ENCODE measurements around the gene DENND1A.
"Not testable (repeated sequence)": the region's sequence is repeated elsewhere in the genome, so short reads cannot be mapped to it uniquely, and the experiment has no call there.

DENND1A gene

GRCh38 chr9:123756484-123757106 is 173.3 kb downstream of the DENND1A start:
- DNase-seq (ENCODE audit: insufficient read length, low spot score) (no peak), FAIRE-seq (no peak)
- no peak for TF ChIP-seq POLR2A (IDR thresholded peaks at IDR 0.05; ENCODE audit: low read depth, low read length)

DNA sequence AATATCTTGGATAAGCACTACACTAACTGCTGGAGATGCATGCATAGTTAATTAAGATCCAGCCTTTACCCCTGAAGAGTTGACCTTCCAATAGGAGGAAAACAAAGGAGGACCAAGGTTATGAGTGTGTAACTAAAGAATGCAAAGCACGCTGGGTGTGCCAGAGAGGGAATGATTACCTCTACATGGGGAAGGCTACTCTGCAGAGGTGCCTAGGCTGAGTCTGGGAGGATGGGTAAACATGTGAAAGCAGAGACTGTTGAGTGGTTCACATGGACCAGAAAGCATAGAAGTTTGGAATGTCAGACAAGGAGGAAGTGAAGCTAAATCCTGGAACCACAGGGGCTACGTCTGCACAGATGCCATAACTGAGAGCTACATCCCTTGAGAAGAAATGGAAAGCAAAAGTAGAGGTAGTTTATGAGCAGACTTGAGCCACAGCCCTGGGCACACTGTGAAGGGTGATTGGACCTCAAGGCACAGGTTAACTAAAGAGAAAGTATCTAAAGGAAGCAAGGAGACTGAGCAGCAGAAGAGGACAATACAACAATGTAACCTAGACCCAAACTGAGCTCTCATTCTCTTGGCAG is 176.2 kb downstream of the DENND1A start:
- no peak for TF ChIP-seq POLR2A (IDR thresholded peaks at IDR 0.05; ENCODE audit: low read depth, low read length)
- DNase-seq (ENCODE audit: insufficient read length, low spot score) (no peak), FAIRE-seq (no peak)

- no peak for FAIRE-seq
- no peak for TF ChIP-seq POLR2A (IDR thresholded peaks at IDR 0.05; ENCODE audit: low read depth, low read length)
- DNase-seq (ENCODE audit: insufficient read length, low spot score): no peak
Measured at GRCh38 chr9:123753016-123753415, 176.9 kb downstream of the DENND1A start.

GRCh38 chr9:123749580-123750202 is 180.2 kb downstream of the DENND1A start:
- FAIRE-seq (peak; percentile 91), DNase-seq (ENCODE audit: insufficient read length, low spot score) (no peak)
- TF ChIP-seq POLR2A (IDR thresholded peaks at IDR 0.05; ENCODE audit: low read depth, low read length): no peak

DNA sequence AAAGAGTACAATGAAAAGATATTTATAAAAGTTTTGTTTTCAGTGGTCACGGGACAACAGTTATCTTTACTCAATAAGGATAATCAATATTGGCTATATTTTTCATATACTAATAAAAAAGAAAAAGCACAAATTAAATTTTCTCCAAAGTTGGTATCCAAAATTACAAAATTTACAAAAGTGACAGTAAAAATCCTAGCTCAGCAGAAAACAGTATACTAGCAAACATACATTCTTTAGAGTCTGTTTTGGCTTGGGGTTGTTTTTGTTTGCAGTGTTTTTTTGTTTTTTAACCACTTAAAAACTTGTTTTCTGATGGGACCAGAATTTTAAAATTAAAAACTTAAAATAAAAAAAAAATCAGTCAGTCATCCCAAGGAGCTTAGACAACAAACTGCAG is 183.2 kb downstream of the DENND1A start:
- FAIRE-seq: no peak

DNA sequence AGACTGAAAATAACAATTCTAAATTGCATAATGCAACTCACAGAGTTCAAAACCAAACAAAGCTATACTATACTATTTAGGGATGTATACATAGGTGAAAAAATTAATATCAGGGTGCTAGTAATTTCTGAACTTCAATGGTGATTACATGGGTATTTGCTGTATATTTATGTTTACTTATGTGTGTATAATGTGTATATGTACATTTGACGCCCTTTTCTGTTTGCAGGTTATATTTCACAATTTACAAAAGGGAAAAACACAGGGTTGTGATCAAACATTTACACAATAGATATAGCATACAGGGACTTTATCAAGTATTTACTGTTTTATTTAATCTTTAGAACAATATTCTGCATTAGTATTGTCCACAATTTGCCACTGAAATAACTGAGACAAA is 184.0 kb downstream of the DENND1A start:
- TF ChIP-seq POLR2A (IDR thresholded peaks at IDR 0.05; ENCODE audit: low read depth, low read length): no peak
- DNase-seq (ENCODE audit: insufficient read length, low spot score) (no peak), FAIRE-seq (no peak)

More for the DNA sequence above, 183.2 kb downstream of the DENND1A start:
- no peak for DNase-seq (ENCODE audit: insufficient read length, low spot score)
- no peak for TF ChIP-seq POLR2A (IDR thresholded peaks at IDR 0.05; ENCODE audit: low read depth, low read length)

DNA sequence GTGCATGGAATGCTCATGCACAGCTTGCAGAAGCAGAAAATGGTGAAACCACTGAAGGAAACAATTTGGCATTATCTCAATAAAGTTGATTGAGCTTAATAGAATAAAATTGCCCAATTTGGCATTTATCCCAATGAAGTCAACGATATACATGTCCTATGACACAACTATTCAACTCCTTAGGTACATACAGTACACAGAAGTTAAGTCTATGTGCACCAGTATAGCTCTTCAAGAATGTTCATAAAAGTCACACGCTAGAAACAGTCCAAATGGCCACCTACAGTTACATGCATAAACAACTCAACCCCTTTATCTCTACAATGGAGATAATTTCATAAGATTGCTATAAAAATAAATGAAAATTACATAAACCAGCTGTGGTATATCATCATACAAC is 184.5 kb downstream of the DENND1A start:
- DNase-seq (ENCODE audit: insufficient read length, low spot score): no peak
- FAIRE-seq: peak; percentile 84
- no peak for TF ChIP-seq POLR2A (IDR thresholded peaks at IDR 0.05; ENCODE audit: low read depth, low read length)

DNA sequence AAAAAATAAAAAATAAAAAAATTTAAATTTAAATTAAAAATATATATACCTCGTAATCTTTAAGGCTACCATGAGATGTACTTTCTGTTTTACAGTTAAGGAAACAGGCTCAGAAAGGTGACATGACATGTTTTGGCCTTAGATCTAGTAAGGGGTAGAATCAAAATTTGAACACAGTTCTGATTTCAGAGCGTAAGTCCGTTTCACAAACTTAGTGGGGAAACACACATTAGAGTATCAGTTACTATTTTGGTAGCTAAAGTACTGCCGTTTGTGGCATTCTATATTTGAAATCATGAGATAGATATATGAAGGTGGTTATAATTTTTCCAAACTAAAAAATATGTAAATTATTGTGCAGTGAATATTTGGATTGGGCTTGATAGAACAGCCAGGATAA is 186.2 kb downstream of the DENND1A start:
- FAIRE-seq: no peak
- no peak for DNase-seq (ENCODE audit: insufficient read length, low spot score)
- TF ChIP-seq POLR2A (IDR thresholded peaks at IDR 0.05; ENCODE audit: low read depth, low read length): no peak

DNA sequence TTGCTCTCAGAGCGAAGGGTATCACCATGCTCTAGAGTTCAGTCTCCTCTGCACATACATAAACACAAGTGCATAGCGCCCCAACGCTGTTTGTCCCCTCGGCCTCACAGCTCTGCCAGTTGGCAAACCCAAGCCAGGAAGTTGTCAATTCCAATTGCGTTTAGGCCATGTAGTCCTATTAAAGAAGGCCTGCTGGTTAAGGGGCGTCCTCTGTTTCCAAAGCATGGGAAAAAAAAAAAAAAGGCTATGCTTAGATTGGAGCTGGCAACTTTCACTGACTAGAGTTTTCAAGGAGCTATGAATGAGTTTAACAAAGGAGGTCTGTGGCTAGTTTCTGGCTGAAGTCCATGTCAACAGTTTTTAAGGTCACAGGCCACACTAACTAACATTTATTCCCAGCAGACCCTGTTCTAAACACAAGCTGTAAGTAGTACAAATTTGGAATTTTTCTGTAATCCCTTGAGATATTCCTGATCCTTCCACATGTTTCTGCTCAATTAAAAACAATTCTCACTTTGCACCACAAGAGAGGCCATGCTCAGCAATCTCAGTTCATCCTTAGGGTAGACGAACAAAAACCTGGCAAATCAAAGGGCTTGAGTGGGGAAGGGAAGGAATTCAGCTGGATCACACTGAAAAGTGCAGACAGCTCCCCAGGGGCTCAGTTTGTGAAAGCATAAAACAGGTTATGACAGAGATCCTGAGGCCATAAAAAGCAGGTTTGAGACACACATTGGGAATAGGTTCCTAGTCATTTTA is 187.7 kb downstream of the DENND1A start:
- TF ChIP-seq POLR2A (IDR thresholded peaks at IDR 0.05; ENCODE audit: low read depth, low read length): no peak
- FAIRE-seq (peak; percentile 93), DNase-seq (ENCODE audit: insufficient read length, low spot score) (no peak)

DNA sequence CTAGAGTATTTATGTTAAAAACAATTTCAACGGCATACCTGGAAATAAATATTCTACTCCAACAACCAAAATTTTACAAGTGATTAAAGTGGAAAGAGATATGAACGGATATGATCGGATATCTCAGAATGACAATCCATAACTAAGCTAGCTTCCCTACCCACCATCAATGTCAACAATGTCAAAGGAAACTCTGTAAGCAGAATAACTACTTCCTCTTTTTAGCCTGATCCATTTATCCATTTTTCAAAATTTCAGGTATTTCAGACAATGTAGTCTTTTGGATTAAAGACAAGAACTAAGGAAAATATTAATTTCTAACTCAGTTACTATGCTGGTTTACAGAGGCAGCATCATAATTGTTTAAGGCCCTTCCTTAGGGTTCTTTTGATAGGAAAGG is 188.7 kb downstream of the DENND1A start:
- no peak for FAIRE-seq
- no peak for TF ChIP-seq POLR2A (IDR thresholded peaks at IDR 0.05; ENCODE audit: low read depth, low read length)
- no peak for DNase-seq (ENCODE audit: insufficient read length, low spot score)

DNA sequence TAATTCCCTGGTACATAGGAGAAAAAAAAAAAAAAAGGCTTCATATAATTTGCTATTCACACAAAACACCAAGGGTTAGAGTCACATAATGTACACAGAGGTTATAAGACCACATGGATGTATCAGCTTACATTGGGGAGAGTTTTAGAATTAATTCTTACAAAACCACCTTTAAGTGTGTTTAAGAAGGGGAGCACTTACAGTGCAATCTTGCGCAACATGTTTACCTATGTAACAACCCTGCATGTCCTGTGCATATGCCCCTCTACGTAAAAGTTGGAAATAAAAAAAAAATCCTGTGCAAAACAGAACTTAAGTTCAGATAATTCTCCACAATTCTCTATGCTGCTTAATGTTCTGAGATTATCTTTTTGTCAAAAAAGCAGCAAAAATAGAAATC is 190.0 kb downstream of the DENND1A start:
- FAIRE-seq: no peak
- DNase-seq (ENCODE audit: insufficient read length, low spot score): no peak
- no peak for TF ChIP-seq POLR2A (IDR thresholded peaks at IDR 0.05; ENCODE audit: low read depth, low read length)

GRCh38 chr9:123739387-123739786 is 190.5 kb downstream of the DENND1A start:
- no peak for TF ChIP-seq POLR2A (IDR thresholded peaks at IDR 0.05; ENCODE audit: low read depth, low read length)
- peak; percentile 27 for FAIRE-seq
- no peak for DNase-seq (ENCODE audit: insufficient read length, low spot score)

DNA sequence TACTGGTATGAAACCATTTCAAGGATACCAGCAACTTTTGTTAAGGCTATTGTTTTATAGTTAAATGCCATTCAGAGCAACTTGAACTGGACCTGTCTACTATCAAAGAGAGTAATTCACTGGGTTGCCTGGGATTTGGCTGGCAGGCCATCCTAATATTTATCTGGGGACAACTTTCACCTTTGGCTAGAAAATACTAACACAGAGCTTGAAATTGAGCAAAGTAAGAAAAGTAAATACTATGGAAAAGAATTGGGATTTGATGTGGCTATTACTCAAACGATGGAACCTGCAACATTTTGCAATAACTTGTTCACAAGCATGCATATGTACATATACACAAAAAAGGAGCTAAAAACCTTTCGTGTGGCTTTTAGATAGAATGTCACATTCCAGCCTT is 191.3 kb downstream of the DENND1A start:
- DNase-seq (ENCODE audit: insufficient read length, low spot score): no peak
- FAIRE-seq: no peak
- TF ChIP-seq POLR2A (IDR thresholded peaks at IDR 0.05; ENCODE audit: low read depth, low read length): no peak

- TF ChIP-seq POLR2A (IDR thresholded peaks at IDR 0.05; ENCODE audit: low read depth, low read length): no peak
- FAIRE-seq (peak; percentile 74), DNase-seq (ENCODE audit: insufficient read length, low spot score) (no peak)
Measured at GRCh38 chr9:123735376-123735775, 194.6 kb downstream of the DENND1A start.

DNA sequence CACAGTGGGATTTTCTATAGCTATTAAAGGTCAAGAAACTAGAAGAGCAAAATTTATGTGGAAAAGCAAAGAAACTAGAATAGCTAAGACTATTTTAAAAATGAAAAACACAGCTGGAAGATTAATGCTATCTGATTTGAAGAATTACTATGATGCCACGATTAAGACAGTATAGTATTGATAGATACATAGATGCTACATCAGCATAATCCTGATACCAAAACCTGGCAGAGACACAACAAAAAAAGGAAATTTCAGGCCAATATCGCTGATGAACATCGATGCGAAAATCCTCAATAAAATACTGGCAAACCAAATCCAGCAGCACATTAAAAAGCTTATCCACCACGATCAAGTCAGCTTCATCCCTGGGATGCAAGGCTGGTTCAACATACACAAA is 201.4 kb downstream of the DENND1A start:
- FAIRE-seq; DNase-seq (ENCODE audit: insufficient read length, low spot score): not testable (repeated sequence)
